Glutamatergic neuron (in vitro differentiated cells): ENCODE measurements around the gene CCT5. TPM values are rescaled to one million over a fixed set of nuclear protein-coding genes. Genes with fewer than 3 reads are reported as not detected.
A peak's percentile ranks its signal among the peaks of the same experiment; 100 is the strongest.

Experiments used
- DNase-seq: peaks from one replicate; pipeline ENCODE4 v3.0.0; 2022
- H3K27ac Mint-ChIP-seq: one replicate; pipeline ENCODE4 v1.8.0; 2020; ENCODE audit warnings: mild to moderate bottlenecking, mixed read lengths, inconsistent platforms; ENCODE audit not compliant: unreplicated experiment
- H3K27me3 Mint-ChIP-seq: one replicate; pipeline ENCODE4 v1.8.0; 2020; ENCODE audit warnings: mild to moderate bottlenecking, moderate library complexity, mixed read lengths, inconsistent platforms; ENCODE audit not compliant: unreplicated experiment
- H3K36me3 Mint-ChIP-seq: one replicate; pipeline ENCODE4 v1.8.0; 2020; ENCODE audit warnings: mild to moderate bottlenecking, mixed read lengths, inconsistent platforms; ENCODE audit not compliant: unreplicated experiment
- H3K4me1 Mint-ChIP-seq: one replicate; pipeline ENCODE4 v1.8.0; 2020; ENCODE audit warnings: mild to moderate bottlenecking, low read depth, mixed read lengths, inconsistent platforms; ENCODE audit not compliant: unreplicated experiment
- H3K4me3 Mint-ChIP-seq: one replicate; pipeline ENCODE4 v1.8.0; 2020; ENCODE audit warnings: mild to moderate bottlenecking, mixed read lengths, inconsistent platforms; ENCODE audit not compliant: unreplicated experiment
- H3K9me3 Mint-ChIP-seq: one replicate; pipeline ENCODE4 v1.8.0; 2020; ENCODE audit warnings: mild to moderate bottlenecking, moderate library complexity, mixed read lengths, inconsistent platforms; ENCODE audit not compliant: unreplicated experiment
- long read RNA-seq: library from polyadenylated mRNA; unstranded; transcript quantifications from one replicate; pipeline ENCODE4 v2.0.0, GENCODE V29; 2020; ENCODE audit not compliant: unreplicated experiment
- total RNA-seq: library from RNA; stranded (reverse); fragmentation: NEBNext Ultra II Directional; extraction: Animal tissue kit (Norgen Biotek cat#: 25700); gene quantifications from one replicate; pipeline ENCODE4 v1.2.1, GENCODE V29; 2021; ENCODE audit not compliant: unreplicated experiment
- TF ChIP-seq, protein P1 (sequence below): fragments of 200-600 bp; sonication (generic); IDR thresholded peaks from one replicate; pipeline ENCODE4 v1.5.0; 2021; ENCODE audit not compliant: partially characterized antibody, unreplicated experiment

CCT5 gene
- total RNA-seq = 284 TPM
- long read RNA-seq, transcript CCT5-201 (11 exons, 3,675 nt) = major isoform, 481 of 513 reads
- long read RNA-seq, partial matches to known transcripts = 10 of 513 reads
- long read RNA-seq, other reads (novel, unspliced or antisense) = 21 of 513 reads

- Mint-ChIP-seq H3K9me3 (peaks cover 6% of the 10 kb centered on the region), H3K27ac (peak within 1 kb of the TSS; percentile 100), H3K27me3 (peaks cover 3% of the 10 kb centered on the region), H3K36me3 (no peaks in the 10 kb centered on the region), H3K4me3 (peak within 1 kb of the TSS; percentile 100), H3K4me1 (peaks cover 25% of the 10 kb centered on the region)
- TF ChIP-seq, protein P1, sequence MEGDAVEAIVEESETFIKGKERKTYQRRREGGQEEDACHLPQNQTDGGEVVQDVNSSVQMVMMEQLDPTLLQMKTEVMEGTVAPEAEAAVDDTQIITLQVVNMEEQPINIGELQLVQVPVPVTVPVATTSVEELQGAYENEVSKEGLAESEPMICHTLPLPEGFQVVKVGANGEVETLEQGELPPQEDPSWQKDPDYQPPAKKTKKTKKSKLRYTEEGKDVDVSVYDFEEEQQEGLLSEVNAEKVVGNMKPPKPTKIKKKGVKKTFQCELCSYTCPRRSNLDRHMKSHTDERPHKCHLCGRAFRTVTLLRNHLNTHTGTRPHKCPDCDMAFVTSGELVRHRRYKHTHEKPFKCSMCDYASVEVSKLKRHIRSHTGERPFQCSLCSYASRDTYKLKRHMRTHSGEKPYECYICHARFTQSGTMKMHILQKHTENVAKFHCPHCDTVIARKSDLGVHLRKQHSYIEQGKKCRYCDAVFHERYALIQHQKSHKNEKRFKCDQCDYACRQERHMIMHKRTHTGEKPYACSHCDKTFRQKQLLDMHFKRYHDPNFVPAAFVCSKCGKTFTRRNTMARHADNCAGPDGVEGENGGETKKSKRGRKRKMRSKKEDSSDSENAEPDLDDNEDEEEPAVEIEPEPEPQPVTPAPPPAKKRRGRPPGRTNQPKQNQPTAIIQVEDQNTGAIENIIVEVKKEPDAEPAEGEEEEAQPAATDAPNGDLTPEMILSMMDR = no peak
- peak; percentile 86 for DNase-seq
Measured at GRCh38 chr5:10249948-10250805, at the start of gene CCT5. CCT5 (plus strand) TSS chr5:10250280; CDS start chr5:10250341, 61 bp downstream.

DNA sequence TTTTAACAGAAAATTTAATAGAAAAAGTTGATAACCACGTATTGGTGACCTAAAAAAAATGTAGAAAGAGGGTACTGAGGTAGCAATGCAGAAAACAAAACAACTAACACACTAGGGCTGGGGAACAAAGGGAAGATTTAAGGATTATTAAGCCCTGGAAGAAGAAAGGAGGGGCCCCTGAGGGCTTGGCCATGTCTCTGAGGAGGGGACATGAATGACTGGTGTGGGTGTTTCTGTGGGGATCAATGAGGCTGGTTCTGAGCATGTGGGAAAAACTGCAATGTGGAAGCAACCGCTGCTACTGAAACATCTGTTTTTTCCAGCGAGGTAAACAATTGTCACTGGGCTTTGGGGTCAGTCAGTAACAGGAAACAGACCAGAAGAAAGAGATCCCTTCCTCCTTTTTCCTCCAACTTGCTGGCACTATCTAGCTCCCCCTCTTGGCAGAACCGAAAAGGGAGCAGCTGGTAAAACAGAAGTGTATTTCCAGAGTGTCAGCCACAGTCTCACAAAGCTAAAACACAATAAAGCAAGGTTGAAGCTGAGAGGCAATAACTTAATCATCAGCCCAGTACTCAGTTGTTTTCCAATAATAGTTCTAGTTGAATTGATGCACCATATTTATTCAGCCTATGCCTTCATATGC, 48.7 kb upstream of the CCT5 start:
- peaks cover 10% of the 10 kb centered on the region for H3K36me3 Mint-ChIP-seq
- no peak overlapping the region for H3K4me3 Mint-ChIP-seq
- DNase-seq = no peak
- H3K27me3 Mint-ChIP-seq = peaks cover 2% of the 10 kb centered on the region
- H3K9me3 Mint-ChIP-seq = peaks cover 4% of the 10 kb centered on the region
- TF ChIP-seq, protein P1 = peak; percentile 37
- H3K4me1 Mint-ChIP-seq = peaks cover 3% of the 10 kb centered on the region
- H3K27ac Mint-ChIP-seq = no peak overlapping the region

DNA sequence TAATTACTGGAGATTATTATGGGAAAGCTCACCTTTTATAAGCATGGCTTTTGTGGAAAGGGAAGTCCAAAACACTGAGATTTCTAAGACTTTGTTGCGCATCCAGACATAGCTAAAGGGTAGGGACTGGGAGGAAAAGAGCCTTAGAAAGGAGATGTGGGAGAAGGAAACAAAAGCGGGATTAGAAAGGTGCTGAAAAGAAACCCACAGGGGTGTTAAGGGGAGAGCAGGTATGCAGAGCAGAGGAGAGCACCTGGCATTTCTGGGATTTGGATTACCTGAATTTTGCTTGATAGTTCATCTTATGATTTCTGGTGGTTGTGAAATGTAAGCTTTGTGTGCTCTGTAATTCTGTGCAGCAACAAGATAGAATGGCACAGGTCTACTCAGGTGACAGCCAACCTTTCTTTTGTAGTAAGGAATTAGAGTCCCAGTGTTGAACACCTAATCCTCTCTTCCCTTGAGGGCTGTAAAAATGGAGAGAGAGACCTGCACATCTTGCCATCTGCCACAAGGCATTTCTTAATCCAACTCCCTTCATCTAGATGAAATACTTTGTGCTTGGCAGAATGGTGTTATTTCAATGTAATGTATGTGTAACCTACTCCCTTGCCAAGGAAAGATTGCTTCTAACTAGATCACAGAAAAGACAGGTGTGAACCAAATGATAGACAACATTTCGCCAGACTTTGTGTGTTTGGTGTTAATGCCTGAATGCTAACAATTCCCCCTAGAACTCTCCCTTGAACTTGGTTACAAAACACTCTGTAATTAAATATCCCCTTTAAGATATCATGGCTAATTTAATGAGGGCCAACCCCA, 47.8 kb upstream of the CCT5 start:
- no peak for DNase-seq
- TF ChIP-seq, protein P1 = no peak
- Mint-ChIP-seq H3K27me3 (peaks cover 2% of the 10 kb centered on the region), H3K36me3 (peaks cover 10% of the 10 kb centered on the region), H3K4me3 (no peak overlapping the region), H3K4me1 (peaks cover 3% of the 10 kb centered on the region), H3K27ac (no peak overlapping the region), H3K9me3 (peaks cover 4% of the 10 kb centered on the region)

- peaks cover 4% of the 10 kb centered on the region for H3K36me3 Mint-ChIP-seq
- DNase-seq = no peak
- TF ChIP-seq, protein P1 = no peak
Measured at GRCh38 chr5:10209004-10209403, 41.1 kb upstream of the CCT5 start.

More at GRCh38 chr5:10209004-10209403, 41.1 kb upstream of the CCT5 start:
- no peak overlapping the region for H3K4me3 Mint-ChIP-seq
- no peaks in the 10 kb centered on the region for H3K27me3 Mint-ChIP-seq
- H3K9me3 Mint-ChIP-seq = no peaks in the 10 kb centered on the region
- no peaks in the 10 kb centered on the region for H3K4me1 Mint-ChIP-seq
- no peak overlapping the region for H3K27ac Mint-ChIP-seq
